ENCODE data around the gene PDE6A.
A peak's percentile ranks its signal among the peaks of the same experiment; 100 is the strongest.
"Not testable (repeated sequence)": the region's sequence is repeated elsewhere in the genome, so short reads cannot be mapped to it uniquely, and the experiment has no call there.

PDE6A gene

GRCh38 chr5:149860801-149861322, 83.7 kb downstream of the PDE6A start:
- peak; percentile 64 for DNase-seq (ENCODE audit: low read depth)

- no peak for DNase-seq (ENCODE audit: low read depth)
Observed at GRCh38 chr5:149859746-149860145, 84.8 kb downstream of the PDE6A start.

GRCh38 chr5:149858481-149858880, 86.1 kb downstream of the PDE6A start:
- DNase-seq (ENCODE audit: low read depth), result not testable (repeated sequence)

- no peak for DNase-seq (ENCODE audit: low read depth)
Observed at GRCh38 chr5:149857499-149857898, 87.1 kb downstream of the PDE6A start.

GRCh38 chr5:149855366-149855765, 89.2 kb downstream of the PDE6A start:
- DNase-seq (ENCODE audit: low read depth), result no peak

GRCh38 chr5:149854866-149855265, 89.7 kb downstream of the PDE6A start:
- no peak for DNase-seq (ENCODE audit: low read depth)

GRCh38 chr5:149853701-149854100, 90.9 kb downstream of the PDE6A start:
- no peak for DNase-seq (ENCODE audit: low read depth)

- DNase-seq (ENCODE audit: low read depth), result no peak
Observed at GRCh38 chr5:149853331-149853648, 91.3 kb downstream of the PDE6A start.

- peak; percentile 79 for DNase-seq (ENCODE audit: low read depth)
Observed at GRCh38 chr5:149852641-149853330, 91.8 kb downstream of the PDE6A start.

- DNase-seq (ENCODE audit: low read depth), result no peak
Observed at GRCh38 chr5:149851211-149851610, 93.4 kb downstream of the PDE6A start.

- no peak for DNase-seq (ENCODE audit: low read depth)
Observed at GRCh38 chr5:149849966-149850910, 94.4 kb downstream of the PDE6A start.

GRCh38 chr5:149849280-149849965, 95.2 kb downstream of the PDE6A start:
- DNase-seq (ENCODE audit: low read depth), result no peak

GRCh38 chr5:149847611-149848010, 97.0 kb downstream of the PDE6A start:
- DNase-seq (ENCODE audit: low read depth), result no peak

- DNase-seq (ENCODE audit: low read depth), result no peak
Observed at GRCh38 chr5:149846021-149846420, 98.6 kb downstream of the PDE6A start.

- no peak for DNase-seq (ENCODE audit: low read depth)
Observed at GRCh38 chr5:149845601-149846000, 99.0 kb downstream of the PDE6A start.

- DNase-seq (ENCODE audit: low read depth), result no peak
Observed at GRCh38 chr5:149841851-149842793, 102.5 kb downstream of the PDE6A start.

- DNase-seq (ENCODE audit: low read depth), result no peak
Observed at GRCh38 chr5:149840226-149840825, 104.3 kb downstream of the PDE6A start.

GRCh38 chr5:149839761-149840160, 104.8 kb downstream of the PDE6A start:
- no peak for DNase-seq (ENCODE audit: low read depth)

GRCh38 chr5:149838881-149839739, 105.5 kb downstream of the PDE6A start:
- DNase-seq (ENCODE audit: low read depth), result peak; percentile 84

- DNase-seq (ENCODE audit: low read depth), result peak; percentile 82
Observed at GRCh38 chr5:149837680-149838269, 106.8 kb downstream of the PDE6A start.
